IPS-18c (cell line): Measurements from ENCODE around the gene TDP2.

Experiments used
- H3K4me3 ChIP-seq: 2 replicates; pipeline ENCODE4 v1.7.0; 2013; ENCODE audit warnings: low read depth, mild to moderate bottlenecking, low read length, moderate library complexity; ENCODE audit not compliant: insufficient read depth
- H3K9me3 ChIP-seq: one replicate; pipeline ENCODE4 v1.6.1; 2013; ENCODE audit warnings: mild to moderate bottlenecking, low read length, moderate library complexity; ENCODE audit not compliant: control insufficient read depth, insufficient read depth

The TDP2 gene

GRCh38 chr6:24630856-24631505, 35.7 kb downstream of the TDP2 start:
- Histone ChIP-seq H3K9me3 (no peaks in the 10 kb centered on the region), H3K4me3 (no peak overlapping the region)

GRCh38 chr6:24621626-24622289, 44.9 kb downstream of the TDP2 start:
- no peak overlapping the region for H3K4me3 ChIP-seq
- no peaks in the 10 kb centered on the region for H3K9me3 ChIP-seq

GRCh38 chr6:24620637-24621036, 46.1 kb downstream of the TDP2 start:
- H3K9me3 ChIP-seq: no peaks in the 10 kb centered on the region
- no peak overlapping the region for H3K4me3 ChIP-seq

GRCh38 chr6:24619661-24620060, 47.0 kb downstream of the TDP2 start:
- Histone ChIP-seq H3K4me3 (no peak overlapping the region), H3K9me3 (no peaks in the 10 kb centered on the region)

- H3K9me3 ChIP-seq: no peaks in the 10 kb centered on the region
- no peak overlapping the region for H3K4me3 ChIP-seq
These were observed 52.1 kb downstream of the TDP2 start for GRCh38 chr6:24614648-24615047.

- Histone ChIP-seq H3K9me3 (no peaks in the 10 kb centered on the region), H3K4me3 (no peak overlapping the region)
These were observed 52.7 kb downstream of the TDP2 start for GRCh38 chr6:24614043-24614420.

- H3K4me3 ChIP-seq: no peak overlapping the region
These were observed 53.2 kb downstream of the TDP2 start for GRCh38 chr6:24613361-24614042.

GRCh38 chr6:24610672-24611071, 56.0 kb downstream of the TDP2 start:
- no peak overlapping the region for H3K4me3 ChIP-seq
- H3K9me3 ChIP-seq: no peaks in the 10 kb centered on the region

More at GRCh38 chr6:24613361-24614042, 53.2 kb downstream of the TDP2 start:
- H3K9me3 ChIP-seq: no peaks in the 10 kb centered on the region

GRCh38 chr6:24607310-24608105, 59.2 kb downstream of the TDP2 start:
- H3K4me3 ChIP-seq: no peak overlapping the region
- no peaks in the 10 kb centered on the region for H3K9me3 ChIP-seq

- Histone ChIP-seq H3K9me3 (no peaks in the 10 kb centered on the region), H3K4me3 (no peak overlapping the region)
These were observed 60.3 kb downstream of the TDP2 start for GRCh38 chr6:24606200-24606930.

- H3K4me3 ChIP-seq: no peak overlapping the region
- no peaks in the 10 kb centered on the region for H3K9me3 ChIP-seq
These were observed 63.5 kb downstream of the TDP2 start for GRCh38 chr6:24603241-24603640.

- no peak overlapping the region for H3K4me3 ChIP-seq
- no peaks in the 10 kb centered on the region for H3K9me3 ChIP-seq
These were observed 65.8 kb downstream of the TDP2 start for GRCh38 chr6:24600903-24601302.
